Raji (cell line): Measurements from ENCODE around the gene FSHR.

ENCODE experiments used
- POLR2A ChIP-seq: IDR thresholded peaks from 2 replicates; pipeline ENCODE4 v1.6.1; 2011; ENCODE audit warnings: low read depth, low read length, control low read depth; ENCODE audit not compliant: insufficient read depth

FSHR gene

GRCh38 chr2:49146401-49146800, 7.9 kb downstream of the FSHR start:
- TF ChIP-seq POLR2A = no peak

GRCh38 chr2:49131801-49132200, 22.5 kb downstream of the FSHR start:
- no peak for TF ChIP-seq POLR2A

GRCh38 chr2:49129034-49129433, 25.3 kb downstream of the FSHR start:
- no peak for TF ChIP-seq POLR2A

GRCh38 chr2:49123600-49123999, 30.7 kb downstream of the FSHR start:
- no peak for TF ChIP-seq POLR2A

- no peak for TF ChIP-seq POLR2A
These were observed 32.2 kb downstream of the FSHR start for GRCh38 chr2:49122107-49122506.

GRCh38 chr2:49113046-49113445, 41.3 kb downstream of the FSHR start:
- no peak for TF ChIP-seq POLR2A

- no peak for TF ChIP-seq POLR2A
These were observed 42.9 kb downstream of the FSHR start for GRCh38 chr2:49111456-49111855.

GRCh38 chr2:49111006-49111405, 43.3 kb downstream of the FSHR start:
- TF ChIP-seq POLR2A = no peak

- no peak for TF ChIP-seq POLR2A
These were observed 43.7 kb downstream of the FSHR start for GRCh38 chr2:49110571-49110970.

GRCh38 chr2:49108851-49109250, 45.5 kb downstream of the FSHR start:
- TF ChIP-seq POLR2A = no peak

- no peak for TF ChIP-seq POLR2A
These were observed 45.9 kb downstream of the FSHR start for GRCh38 chr2:49108436-49108835.

GRCh38 chr2:49105506-49105905, 48.8 kb downstream of the FSHR start:
- TF ChIP-seq POLR2A = no peak

GRCh38 chr2:49102146-49102545, 52.2 kb downstream of the FSHR start:
- no peak for TF ChIP-seq POLR2A

GRCh38 chr2:49080681-49081080, 73.6 kb downstream of the FSHR start:
- no peak for TF ChIP-seq POLR2A

GRCh38 chr2:49070716-49071115, 83.6 kb downstream of the FSHR start:
- TF ChIP-seq POLR2A = no peak

GRCh38 chr2:49069829-49070228, 84.5 kb downstream of the FSHR start:
- no peak for TF ChIP-seq POLR2A

GRCh38 chr2:49068613-49069012, 85.7 kb downstream of the FSHR start:
- no peak for TF ChIP-seq POLR2A

- TF ChIP-seq POLR2A = no peak
These were observed 86.3 kb downstream of the FSHR start for GRCh38 chr2:49067971-49068370.
